GM15510 (cell line): ENCODE data around the gene PLCH1.

ENCODE experiments used
- POLR2A ChIP-seq: IDR thresholded peaks from 3 replicates; pipeline ENCODE4 v1.6.1; 2011; ENCODE audit warnings: borderline replicate concordance; ENCODE audit not compliant: insufficient read length; ENCODE audit errors: extremely low read depth

PLCH1 gene

DNA sequence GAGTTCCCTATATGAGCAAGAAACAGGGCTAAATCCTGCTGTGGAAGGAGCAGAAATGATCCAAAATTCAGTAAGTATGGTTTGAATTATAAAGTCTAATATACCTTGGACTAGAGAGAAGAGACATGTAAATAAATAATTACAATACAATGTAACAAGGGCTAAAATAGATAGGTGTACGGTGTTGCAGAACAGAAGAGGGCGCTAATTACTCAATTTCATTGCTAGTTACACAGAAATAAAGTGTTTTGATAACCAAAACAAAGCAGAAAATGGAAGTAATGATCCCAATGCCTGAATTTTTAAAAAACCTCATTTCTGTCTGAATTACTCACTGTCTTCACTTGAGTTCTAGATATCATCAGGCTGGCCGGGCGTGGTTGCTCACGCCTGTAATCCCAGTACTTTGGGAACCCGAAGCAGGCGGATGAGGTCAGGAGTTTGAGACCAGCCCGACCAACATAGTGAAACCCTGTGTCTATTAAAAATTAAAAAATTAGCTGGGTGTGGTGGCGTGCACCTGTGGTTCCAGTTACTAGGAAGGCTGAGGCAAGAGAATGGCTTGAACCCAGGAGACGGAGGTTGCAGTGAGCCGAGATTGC, 8.3 kb upstream of the PLCH1 start:
- no peak for TF ChIP-seq POLR2A

DNA sequence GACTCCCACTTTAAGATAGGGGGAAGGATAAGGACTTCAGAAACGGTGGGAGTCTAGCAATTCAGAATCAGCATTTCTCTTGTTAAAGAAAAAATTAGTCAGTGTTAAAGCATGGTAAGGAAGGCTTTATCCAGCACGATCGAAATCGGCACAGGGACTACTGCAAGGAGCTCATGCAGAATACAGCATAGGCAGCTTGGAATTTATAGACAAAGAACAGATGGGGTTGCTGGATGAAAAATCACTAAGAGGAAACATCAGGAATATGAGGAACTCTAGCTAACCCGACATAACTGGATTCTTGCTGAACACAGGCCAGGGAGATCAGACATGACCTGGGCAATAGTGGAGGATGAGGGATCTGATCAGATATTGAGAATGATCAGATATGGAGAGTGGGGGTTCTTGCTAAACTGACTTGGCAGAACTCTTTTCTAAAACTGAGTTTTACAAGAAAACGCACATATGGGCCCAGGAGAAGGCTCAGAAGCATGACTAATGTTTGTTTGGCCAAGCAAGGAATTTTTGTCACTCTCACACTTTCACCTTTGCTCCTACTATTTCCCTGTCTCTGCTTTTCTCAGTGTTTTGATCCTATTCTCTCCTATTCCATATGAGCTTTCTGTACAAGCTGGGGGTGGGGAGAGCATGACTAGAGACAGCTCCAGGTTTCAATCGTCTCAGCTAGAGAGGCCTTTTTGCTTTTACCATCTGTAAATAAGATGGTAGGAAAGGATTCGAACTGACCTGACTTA, 3.9 kb upstream of the PLCH1 start:
- no peak for TF ChIP-seq POLR2A

DNA sequence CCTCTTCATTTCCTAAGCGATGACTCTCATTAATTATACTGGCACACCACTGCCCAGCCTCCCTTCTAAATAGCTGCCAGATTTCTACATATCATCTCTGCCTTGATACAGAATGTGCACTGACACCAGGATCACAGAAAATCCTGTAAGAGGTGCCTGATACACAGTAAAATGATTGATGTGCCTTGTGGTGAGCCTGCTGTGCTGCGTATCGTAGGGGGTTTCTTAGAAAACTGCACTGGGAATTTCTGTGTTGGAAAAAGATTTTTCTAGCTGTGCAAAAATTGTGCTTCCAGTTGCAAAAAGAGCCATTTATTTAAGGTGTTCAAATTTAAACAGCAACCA, 3.0 kb upstream of the PLCH1 start:
- TF ChIP-seq POLR2A: no peak

DNA sequence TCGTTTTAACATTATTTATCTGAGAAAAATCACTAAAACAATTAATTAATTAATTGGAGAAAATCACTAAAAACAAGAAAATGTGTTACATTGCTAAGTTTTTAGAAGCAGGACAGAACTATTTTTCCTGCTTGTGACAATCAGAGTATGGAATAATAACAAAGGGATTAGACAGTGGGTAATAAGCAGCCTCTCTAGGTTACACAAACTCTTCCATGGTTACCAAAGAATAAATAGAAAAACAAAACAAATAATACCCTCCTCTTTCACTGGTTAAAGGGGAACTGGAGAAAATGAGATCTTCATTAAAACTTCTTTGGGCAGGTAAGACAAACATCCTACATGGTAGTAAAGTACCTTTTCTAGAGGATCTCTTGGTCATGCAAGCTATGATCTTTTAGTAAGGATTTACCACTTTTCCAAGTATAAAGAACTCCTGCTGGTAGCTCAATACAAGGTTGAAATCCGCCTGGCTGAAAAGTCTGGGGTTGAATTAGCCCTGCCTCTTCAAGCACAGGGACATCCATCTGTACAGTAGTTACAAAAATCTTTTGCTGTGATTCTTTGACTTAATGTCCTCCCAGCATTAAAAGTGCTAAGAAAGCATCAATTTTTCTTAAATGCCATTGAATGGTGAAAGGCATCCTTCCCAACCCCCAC, 2.5 kb upstream of the PLCH1 start:
- TF ChIP-seq POLR2A: no peak

DNA sequence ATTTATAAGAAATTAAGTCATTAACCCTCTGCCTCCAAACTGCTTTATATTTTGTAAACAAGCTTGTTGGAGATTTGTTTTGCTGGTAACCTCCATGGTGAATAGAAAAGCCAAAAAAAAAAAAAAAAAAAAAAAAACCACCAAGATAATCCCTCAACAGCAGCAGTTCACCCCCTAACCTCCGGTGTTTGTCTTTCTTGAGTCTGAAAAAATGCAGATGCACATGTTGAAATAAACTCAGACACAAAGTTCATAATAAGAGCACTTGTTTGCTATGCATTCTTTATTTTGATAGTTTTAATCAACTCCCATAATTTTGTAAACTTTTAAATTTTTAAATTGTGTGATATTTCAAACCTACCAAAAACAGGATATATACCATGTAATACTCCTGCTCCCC, 1.8 kb upstream of the PLCH1 start:
- TF ChIP-seq POLR2A: no peak

DNA sequence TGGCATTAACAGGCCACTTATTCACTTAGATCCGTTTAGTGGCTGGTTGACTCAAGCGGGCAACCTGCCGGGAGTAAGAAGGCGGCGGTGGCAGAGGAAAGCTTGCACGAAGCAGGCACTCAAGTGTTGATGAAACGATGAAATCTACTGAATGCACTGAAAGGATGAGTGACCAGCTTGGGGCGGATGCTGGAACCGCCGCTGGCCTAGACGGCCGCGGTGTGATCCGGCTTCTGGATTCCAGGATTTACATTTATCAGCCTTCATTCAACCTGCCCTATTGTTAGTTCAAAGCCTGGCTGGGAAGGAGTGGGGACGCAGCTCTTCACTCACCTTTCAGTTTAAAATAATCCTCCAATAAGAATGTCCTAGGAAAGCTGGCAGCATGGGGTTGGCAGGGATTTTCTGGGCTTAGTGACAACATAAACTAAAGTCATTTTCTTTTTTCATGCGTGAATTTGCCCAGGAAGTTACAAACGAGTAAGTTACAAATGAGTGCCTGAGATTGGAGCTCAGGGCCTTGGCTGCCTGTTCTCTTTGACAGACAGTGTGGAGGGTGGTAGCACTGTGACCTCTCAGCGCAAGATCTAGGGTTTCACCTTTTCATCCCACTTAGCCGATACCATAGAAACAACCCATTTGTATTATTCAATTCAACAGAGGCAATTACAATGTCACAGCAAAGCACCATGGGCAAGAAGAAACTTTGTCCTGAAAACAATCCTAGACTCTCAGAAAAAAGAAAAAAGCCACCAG, 1.1 kb upstream of the PLCH1 start:
- TF ChIP-seq POLR2A: no peak

DNA sequence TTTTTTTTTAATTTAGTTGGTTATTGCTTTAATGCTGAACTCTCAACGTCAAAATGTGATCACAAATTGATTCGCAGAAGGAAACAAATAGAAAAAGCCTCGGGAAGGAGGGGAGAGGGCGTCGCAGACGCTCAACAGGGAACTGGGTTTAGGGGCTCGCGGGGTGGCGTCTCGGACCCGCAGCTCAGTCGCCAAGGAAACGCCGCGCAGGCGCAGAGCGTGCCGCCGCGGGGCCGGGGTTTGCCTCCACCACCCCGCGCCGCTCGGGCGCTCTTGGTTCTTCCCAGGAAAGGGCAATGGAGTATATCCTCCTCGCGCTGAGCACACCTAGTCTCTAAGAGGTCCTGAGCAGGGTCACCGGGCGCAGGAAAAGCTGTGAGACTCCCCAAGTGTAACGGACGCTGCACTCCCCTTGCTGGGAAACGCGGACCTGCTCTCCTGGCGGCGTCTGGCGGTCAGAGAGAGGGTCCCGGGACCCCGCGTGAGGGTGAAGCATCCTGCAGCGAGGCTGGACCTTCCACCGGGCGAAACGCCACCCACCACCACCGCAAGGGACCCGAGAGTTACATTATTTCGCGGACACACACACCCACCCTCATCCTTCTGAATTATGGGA, 753 bp downstream of the PLCH1 start:
- no peak for TF ChIP-seq POLR2A

DNA sequence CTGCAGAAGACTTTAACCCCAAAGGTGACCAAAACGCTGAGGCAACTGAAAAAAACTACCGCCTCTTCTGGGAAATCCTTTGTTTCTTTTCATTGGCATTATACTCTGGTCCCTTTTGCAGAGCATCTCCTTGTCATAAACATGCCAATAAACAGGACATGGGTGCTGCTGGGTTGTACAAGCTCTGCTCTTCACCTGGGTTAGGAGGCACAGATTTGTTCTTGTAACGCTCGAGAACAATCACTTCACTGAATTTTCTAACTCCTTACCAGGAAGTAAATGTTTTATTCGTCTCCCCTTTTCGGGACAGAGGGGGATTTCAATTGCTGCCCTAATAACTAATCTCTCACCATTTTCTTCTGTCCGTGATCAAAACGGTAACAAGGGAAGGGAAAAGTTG, 1.3 kb downstream of the PLCH1 start:
- no peak for TF ChIP-seq POLR2A

DNA sequence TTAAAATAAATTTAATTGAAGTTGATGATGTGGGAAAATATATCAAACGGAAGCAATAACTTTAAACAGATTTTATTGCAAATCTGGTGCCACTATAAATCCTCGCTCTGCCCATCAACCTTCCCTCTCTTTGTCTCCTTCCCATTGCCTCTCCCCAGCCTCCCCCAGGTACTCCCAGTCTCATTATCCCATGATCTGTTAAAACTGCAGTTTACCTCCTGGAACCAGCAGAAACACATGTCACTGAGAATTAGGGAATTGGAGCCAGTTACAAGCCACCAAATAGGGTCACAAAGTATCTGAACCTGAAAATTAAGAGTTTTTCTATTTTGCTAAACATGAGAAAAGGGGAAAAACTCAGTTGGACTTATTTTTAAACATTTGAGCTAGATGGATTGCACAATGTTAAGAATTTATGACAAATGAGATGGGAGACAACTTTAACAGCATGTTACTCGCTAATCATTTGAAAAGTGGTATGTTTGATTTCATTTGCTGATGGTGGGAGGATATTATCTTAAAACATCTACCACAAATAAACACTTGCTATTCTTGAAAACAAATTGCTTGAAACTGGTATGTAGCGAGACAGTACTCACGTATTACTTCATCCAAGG, 2.4 kb downstream of the PLCH1 start:
- no peak for TF ChIP-seq POLR2A

DNA sequence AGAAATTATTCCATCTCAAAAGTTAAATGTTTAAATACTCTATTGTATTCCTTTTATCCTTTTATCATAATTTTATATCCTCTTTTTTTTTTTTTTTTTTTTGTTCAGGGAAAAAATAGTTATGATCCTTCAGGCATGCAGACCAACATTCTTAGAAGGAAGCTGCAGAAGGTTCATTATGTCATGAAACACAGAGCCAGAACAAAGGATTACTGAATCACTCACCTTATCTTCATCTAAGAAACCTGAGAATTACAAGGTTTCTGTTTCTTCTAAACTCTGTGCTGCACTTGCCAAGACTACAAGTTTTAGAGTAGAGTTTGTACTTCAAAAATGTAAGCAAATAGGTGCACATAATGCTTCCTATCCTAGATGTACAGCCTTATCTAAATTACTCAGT, 3.3 kb downstream of the PLCH1 start:
- TF ChIP-seq POLR2A: no peak

DNA sequence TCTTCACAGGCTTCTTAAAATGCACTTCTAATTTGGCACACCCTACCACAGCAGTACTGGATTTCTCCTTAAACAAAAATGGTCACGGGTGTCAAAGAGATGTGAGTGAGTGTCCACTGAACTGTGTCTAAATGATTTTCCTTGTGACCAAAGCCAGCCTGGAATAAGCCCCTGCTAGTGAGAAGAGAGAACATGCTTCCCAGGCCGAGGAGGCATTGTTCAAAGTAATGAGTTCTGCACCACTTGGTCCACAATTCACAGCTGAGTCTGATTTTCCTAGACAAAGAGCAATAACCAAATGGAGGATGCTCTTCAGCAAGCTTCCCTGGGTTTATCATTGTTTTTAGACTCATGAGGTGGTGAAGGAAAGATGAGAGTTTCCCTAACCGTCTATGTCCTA, 3.8 kb downstream of the PLCH1 start:
- no peak for TF ChIP-seq POLR2A

DNA sequence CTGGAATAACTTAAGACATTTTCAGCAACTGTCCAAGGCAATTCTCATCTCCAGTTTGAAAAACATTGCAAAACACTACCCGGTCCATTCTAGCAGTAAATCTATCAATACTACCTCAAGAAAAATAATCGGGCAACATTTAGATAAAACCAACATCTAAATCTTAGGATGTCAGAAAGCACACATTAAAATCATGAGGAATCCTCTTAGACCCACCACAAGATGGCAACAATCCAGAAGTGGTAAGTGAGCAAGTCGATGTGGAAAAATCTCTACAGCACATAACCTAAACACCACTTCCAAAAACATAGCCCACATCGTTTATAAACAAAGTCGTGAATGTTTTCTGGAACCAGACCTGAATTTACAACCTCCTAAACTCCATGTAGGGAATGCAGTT, 5.7 kb downstream of the PLCH1 start:
- no peak for TF ChIP-seq POLR2A

DNA sequence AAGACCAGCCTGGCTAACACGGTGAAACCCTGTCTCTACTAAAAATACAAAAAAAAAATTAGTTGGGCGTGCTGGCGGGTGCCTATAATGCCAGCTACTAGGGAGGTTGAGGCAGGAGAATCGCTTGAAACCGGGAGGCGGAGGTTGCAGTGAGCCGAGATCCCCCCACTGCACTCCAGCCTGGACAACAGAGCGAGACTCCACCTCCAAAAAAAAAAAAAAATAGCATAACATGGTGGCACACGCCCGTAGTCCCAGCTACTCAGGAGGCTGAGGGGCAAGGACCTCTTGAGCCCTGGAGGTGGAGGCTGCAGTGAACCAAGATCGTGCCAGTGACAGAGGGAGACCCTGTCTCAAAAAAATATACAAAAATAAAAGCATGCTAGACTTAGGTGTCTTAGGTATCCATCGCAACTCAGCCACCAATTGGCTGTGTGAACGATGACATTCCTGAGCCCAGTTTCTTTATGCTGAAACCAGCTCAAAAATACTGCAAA, 6.2 kb downstream of the PLCH1 start:
- no peak for TF ChIP-seq POLR2A

DNA sequence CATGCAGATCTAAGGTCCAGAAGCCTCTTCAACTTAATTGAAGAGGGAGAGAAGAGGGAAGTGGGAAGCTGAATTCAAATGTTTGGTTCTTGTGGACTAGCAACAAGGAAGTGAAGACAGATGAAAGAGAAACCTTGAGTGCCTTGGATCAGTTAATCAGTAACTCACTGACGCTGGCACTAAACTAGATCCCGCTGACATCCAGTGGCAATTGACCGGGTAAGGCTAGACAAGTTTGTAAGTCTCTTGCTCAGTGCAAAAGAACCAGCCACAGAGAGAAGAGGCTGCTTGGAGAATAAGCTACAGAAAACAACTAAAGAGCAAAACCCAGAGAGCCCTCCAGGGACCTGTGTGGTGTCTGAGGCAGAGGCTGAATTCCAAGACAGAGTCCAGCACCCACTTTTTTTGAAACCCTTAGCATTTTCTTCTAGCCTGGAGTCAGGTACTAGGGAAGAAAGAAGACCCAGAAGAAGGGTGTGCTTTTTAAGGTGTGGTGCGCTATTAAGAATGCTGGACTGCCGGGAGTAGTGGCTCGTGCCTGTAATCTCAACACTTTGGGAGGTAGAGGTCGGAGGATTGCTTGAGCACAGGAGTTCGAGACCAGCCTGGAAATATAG, 6.9 kb downstream of the PLCH1 start:
- TF ChIP-seq POLR2A: no peak
